HL-60/S4 treated with phorbol 12-myristate 13-acetate at 8.2 ng/mL for 4 days and 3 days (cell line): ENCODE data around the gene SSH2.
"Not testable (repeated sequence)": the region's sequence is repeated elsewhere in the genome, so short reads cannot be mapped to it uniquely, and the experiment has no call there.

ENCODE experiments used
- in situ Hi-C: fragments of 300-500 bp; cut with MboI; formaldehyde crosslinking; loops from 2 replicates; pipeline ENCODE4 v1.15.0; 2022; ENCODE audit warnings: low sequenced_read_pairs

The SSH2 gene

GRCh38 chr17:29753845-29754439, 176.1 kb downstream of the SSH2 start:
- in situ Hi-C loops = no loop called here

GRCh38 chr17:29749045-29749825, 180.8 kb downstream of the SSH2 start:
- in situ Hi-C loops = no loop called here

GRCh38 chr17:29748400-29748799, 181.6 kb downstream of the SSH2 start:
- in situ Hi-C loops = no loop called here

- in situ Hi-C loops = no loop called here
These were observed 182.4 kb downstream of the SSH2 start for GRCh38 chr17:29747660-29748059.

GRCh38 chr17:29746669-29747068, 183.4 kb downstream of the SSH2 start:
- in situ Hi-C loops = no loop called here

GRCh38 chr17:29744121-29744520, 185.9 kb downstream of the SSH2 start:
- in situ Hi-C loops = no loop called here

GRCh38 chr17:29742210-29742513, 187.9 kb downstream of the SSH2 start:
- in situ Hi-C loops = no loop called here

- in situ Hi-C loops = no loop called here
These were observed 190.0 kb downstream of the SSH2 start for GRCh38 chr17:29740017-29740416.

GRCh38 chr17:29734640-29735039, 195.4 kb downstream of the SSH2 start:
- in situ Hi-C loops = no loop called here

- in situ Hi-C loops = no loop called here
These were observed 196.9 kb downstream of the SSH2 start for GRCh38 chr17:29733166-29733565.

GRCh38 chr17:29732613-29733012, 197.4 kb downstream of the SSH2 start:
- in situ Hi-C loops = no loop called here

GRCh38 chr17:29732209-29732608, 197.8 kb downstream of the SSH2 start:
- in situ Hi-C loops = no loop called here

- in situ Hi-C loops = no loop called here
These were observed 198.5 kb downstream of the SSH2 start for GRCh38 chr17:29731589-29731929.

- in situ Hi-C loops = no loop called here
These were observed 201.5 kb downstream of the SSH2 start for GRCh38 chr17:29728490-29728889.

- in situ Hi-C loops = no loop called here
These were observed 203.2 kb downstream of the SSH2 start for GRCh38 chr17:29726715-29727252.

- in situ Hi-C loops = not testable (repeated sequence)
These were observed 204.6 kb downstream of the SSH2 start for GRCh38 chr17:29725408-29725807.

- in situ Hi-C loops = no loop called here
These were observed 206.6 kb downstream of the SSH2 start for GRCh38 chr17:29723278-29724047.

- in situ Hi-C loops = no loop called here
These were observed 207.4 kb downstream of the SSH2 start for GRCh38 chr17:29722411-29723198.

- in situ Hi-C loops = no loop called here
These were observed 209.5 kb downstream of the SSH2 start for GRCh38 chr17:29720551-29720950.

GRCh38 chr17:29719469-29719868, 210.6 kb downstream of the SSH2 start:
- in situ Hi-C loops = no loop called here

GRCh38 chr17:29718446-29719039, 211.5 kb downstream of the SSH2 start:
- in situ Hi-C loops = no loop called here
